ENCODE measurements around the gene CLIC5.

- no peak for TF ChIP-seq GATA1 (IDR thresholded peaks at IDR 0.05; ENCODE audit: low read depth, low read length)
- TF ChIP-seq POLR2A (IDR thresholded peaks at IDR 0.05; ENCODE audit: low read length): no peak
These were observed 32.6 kb downstream of the CLIC5 start for GRCh38 chr6:45983062-45983461.
